ENCODE results near the gene SPIRE1.

SPIRE1 gene

DNA sequence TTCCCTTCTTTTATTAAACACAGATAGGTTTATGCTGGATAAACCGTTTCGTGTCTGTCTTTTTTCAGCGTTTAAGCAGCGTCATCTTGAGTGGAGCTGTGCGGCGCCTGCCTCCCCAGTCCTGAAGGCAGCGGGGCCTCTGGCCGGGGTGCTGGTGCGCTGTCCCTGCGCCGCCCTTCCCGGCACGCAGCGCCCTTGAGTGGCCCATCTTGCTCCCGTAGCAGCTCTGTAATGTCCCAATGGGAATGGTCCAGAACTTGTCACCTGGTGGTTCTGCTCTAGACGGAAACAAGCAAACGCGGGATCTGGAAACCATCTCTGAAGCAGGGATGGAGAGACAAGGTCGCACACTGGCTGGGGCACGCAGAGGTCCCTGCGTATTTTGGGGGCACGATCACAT lies 225.7 kb downstream of the SPIRE1 start:
- H3K27ac ChIP-seq (ENCODE audit: low read length), result no peak overlapping the region

DNA sequence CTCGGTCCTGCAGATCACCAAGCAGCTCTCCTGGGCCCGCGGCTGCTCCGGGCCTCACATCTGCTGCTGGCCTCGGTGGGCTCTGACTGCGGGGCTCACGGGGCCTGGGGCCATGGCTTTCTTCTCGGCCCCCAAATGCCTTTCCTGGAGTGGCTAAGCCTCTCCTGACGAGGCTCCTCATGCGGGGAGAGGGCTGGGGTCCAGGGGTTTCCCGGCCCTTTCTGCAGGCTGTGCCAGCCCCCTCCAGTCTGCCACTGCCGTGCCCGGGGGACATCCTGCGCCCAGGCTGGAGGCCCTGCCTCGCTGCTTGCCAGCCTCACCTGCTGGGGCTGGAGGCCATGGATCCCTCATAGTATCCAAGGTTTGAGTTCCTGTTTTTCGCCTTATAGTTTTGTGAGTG lies 226.3 kb downstream of the SPIRE1 start:
- Histone ChIP-seq H3K4me3 (ENCODE audit: low read length) (no peak overlapping the region), H3K36me3 (ENCODE audit: insufficient read depth, low read depth, low read length) (peaks cover 53% of the 10 kb centered on the region), H3K9ac (ENCODE audit: low read depth, low read length) (no peak overlapping the region), H3K27me3 (ENCODE audit: insufficient read depth, low read length) (no peaks in the 10 kb centered on the region), H3K27ac (ENCODE audit: low read length) (no peak overlapping the region), H3K9me3 (ENCODE audit: insufficient read depth, low read depth, low read length) (no peaks in the 10 kb centered on the region), H3K4me1 (ENCODE audit: insufficient read depth, low read length) (0 out of 2 replicates have a peak, but pooled peaks cover 3% of the 10 kb centered on the region)

More for the DNA sequence above, 225.7 kb downstream of the SPIRE1 start:
- Histone ChIP-seq H3K9me3 (ENCODE audit: insufficient read depth, low read depth, low read length) (no peaks in the 10 kb centered on the region), H3K4me1 (ENCODE audit: insufficient read depth, low read length) (0 out of 2 replicates have a peak, but pooled peaks cover 3% of the 10 kb centered on the region), H3K9ac (ENCODE audit: low read depth, low read length) (no peak overlapping the region), H3K4me3 (ENCODE audit: low read length) (no peak overlapping the region), H3K27me3 (ENCODE audit: insufficient read depth, low read length) (no peaks in the 10 kb centered on the region), H3K36me3 (ENCODE audit: insufficient read depth, low read depth, low read length) (peaks cover 47% of the 10 kb centered on the region)

DNA sequence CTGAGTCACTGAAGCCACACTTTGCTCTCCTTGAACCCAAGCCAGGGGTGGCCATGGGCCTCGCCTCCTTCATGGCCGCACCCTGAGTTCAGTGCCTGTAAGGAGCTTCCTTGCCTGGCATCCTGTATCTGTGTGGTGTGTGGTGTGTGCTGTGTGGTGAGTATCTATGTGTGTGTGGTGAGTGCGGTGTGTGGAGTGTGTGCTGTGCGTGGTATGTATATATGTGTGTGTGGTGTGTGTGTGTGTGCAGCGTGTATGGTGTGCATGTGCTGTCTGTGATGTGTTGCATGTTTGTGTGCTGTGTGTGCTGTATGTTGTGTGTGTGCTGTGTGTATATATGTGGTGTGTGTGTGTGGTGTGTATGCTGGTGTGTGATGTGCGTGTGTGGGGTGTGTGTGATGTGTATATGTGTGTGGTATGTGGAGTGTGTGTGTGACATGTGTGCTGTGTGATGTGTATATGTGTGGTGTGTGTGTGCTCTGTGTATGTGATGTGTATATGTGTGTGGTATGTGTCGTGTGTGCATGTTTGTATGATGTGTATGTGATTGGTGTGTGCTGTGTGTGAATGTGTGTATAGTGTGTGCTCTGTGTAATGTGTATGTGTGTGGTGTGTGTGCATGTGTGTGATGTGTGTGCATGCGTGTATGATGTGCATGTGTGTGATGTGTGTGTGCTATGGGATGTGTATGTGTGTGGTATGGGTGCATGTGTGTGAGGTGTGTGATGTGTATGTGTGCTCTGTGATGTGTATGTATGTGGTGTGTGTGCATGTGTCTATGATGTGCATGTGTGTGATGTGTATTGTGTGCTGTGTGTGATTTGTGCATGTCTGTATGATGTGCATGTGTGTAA lies 227.5 kb downstream of the SPIRE1 start:
- H3K9ac ChIP-seq (ENCODE audit: low read depth, low read length), result no peak overlapping the region
- H3K27ac ChIP-seq (ENCODE audit: low read length), result no peak overlapping the region
- H3K4me3 ChIP-seq (ENCODE audit: low read length), result no peak overlapping the region
- H3K27me3 ChIP-seq (ENCODE audit: insufficient read depth, low read length), result no peaks in the 10 kb centered on the region
- peaks cover 54% of the 10 kb centered on the region for H3K36me3 ChIP-seq (ENCODE audit: insufficient read depth, low read depth, low read length)
- 0 out of 2 replicates have a peak, but pooled peaks cover 3% of the 10 kb centered on the region for H3K4me1 ChIP-seq (ENCODE audit: insufficient read depth, low read length)
- no peaks in the 10 kb centered on the region for H3K9me3 ChIP-seq (ENCODE audit: insufficient read depth, low read depth, low read length)

DNA sequence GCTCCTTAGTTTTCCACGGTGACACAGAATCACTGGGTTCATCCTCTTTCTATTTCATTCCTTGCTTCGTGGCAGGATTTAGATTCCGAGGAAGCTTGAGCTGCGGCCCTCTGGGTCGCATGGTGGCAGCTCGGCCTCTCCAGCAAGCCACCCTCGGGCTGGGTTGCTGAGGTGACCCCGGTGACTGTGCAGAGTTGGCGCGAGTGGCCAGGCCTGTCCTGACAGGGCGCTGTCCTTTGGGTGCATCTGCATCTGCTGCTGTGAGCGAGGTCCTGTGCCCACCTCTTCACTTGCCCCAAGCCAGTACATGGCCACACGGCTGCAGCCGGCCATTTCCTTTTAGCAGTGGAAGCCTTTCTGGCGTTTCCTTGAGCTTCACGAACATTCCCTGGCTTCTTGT lies 228.4 kb downstream of the SPIRE1 start:
- Histone ChIP-seq H3K4me1 (ENCODE audit: insufficient read depth, low read length) (no peaks in the 10 kb centered on the region), H3K36me3 (ENCODE audit: insufficient read depth, low read depth, low read length) (peaks cover 55% of the 10 kb centered on the region), H3K27me3 (ENCODE audit: insufficient read depth, low read length) (no peaks in the 10 kb centered on the region), H3K9me3 (ENCODE audit: insufficient read depth, low read depth, low read length) (no peaks in the 10 kb centered on the region), H3K4me3 (ENCODE audit: low read length) (no peak overlapping the region), H3K9ac (ENCODE audit: low read depth, low read length) (no peak overlapping the region), H3K27ac (ENCODE audit: low read length) (no peak overlapping the region)

DNA sequence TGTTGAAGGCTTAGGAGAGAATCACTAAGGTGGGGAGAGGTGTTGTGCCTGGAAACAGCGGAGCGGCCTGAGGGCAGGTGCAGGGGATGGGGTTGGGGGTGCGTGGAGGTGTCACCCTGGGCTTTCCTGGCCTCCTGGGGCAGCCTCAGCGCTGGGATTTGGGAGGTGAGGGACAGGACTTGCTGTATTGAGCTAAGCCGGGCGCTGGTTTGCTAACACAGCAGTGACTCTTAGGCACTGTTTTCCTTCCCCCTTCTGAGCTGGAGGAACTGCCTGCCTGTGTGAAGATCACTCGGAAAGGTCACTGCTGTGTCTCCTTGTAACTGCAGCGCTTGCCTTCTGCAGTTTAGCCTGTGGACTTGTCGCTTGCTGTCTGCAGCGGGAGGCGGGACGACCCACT lies 229.0 kb downstream of the SPIRE1 start:
- peaks cover 52% of the 10 kb centered on the region for H3K36me3 ChIP-seq (ENCODE audit: insufficient read depth, low read depth, low read length)
- H3K27ac ChIP-seq (ENCODE audit: low read length), result no peak overlapping the region
- no peak overlapping the region for H3K9ac ChIP-seq (ENCODE audit: low read depth, low read length)
- H3K9me3 ChIP-seq (ENCODE audit: insufficient read depth, low read depth, low read length), result no peaks in the 10 kb centered on the region
- H3K4me3 ChIP-seq (ENCODE audit: low read length), result no peak overlapping the region
- no peaks in the 10 kb centered on the region for H3K27me3 ChIP-seq (ENCODE audit: insufficient read depth, low read length)
- H3K4me1 ChIP-seq (ENCODE audit: insufficient read depth, low read length), result no peaks in the 10 kb centered on the region

DNA sequence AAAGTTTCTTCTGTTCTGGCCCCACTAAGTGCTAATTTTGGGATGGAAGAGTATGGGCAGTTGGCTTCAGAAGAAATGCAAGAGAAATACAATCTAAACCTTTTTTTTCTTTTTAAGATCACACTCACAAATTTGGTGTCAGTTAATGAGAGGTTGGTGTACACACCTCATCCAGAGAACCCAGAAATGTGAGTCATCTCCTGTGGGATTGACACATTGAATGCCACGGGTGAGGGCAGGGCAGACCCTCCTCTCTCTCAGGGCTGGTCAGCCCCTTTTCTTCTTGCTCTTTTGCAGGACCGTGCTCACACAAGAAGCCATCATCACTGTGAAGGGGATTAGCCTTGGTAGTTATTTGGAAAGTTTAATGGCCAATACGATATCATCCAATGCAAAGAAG lies 231.0 kb downstream of the SPIRE1 start:
- Histone ChIP-seq H3K9me3 (ENCODE audit: insufficient read depth, low read depth, low read length) (no peaks in the 10 kb centered on the region), H3K4me3 (ENCODE audit: low read length) (no peak overlapping the region), H3K4me1 (ENCODE audit: insufficient read depth, low read length) (no peaks in the 10 kb centered on the region), H3K27ac (ENCODE audit: low read length) (no peak overlapping the region), H3K36me3 (ENCODE audit: insufficient read depth, low read depth, low read length) (peaks cover 45% of the 10 kb centered on the region), H3K9ac (ENCODE audit: low read depth, low read length) (no peak overlapping the region), H3K27me3 (ENCODE audit: insufficient read depth, low read length) (no peaks in the 10 kb centered on the region)

DNA sequence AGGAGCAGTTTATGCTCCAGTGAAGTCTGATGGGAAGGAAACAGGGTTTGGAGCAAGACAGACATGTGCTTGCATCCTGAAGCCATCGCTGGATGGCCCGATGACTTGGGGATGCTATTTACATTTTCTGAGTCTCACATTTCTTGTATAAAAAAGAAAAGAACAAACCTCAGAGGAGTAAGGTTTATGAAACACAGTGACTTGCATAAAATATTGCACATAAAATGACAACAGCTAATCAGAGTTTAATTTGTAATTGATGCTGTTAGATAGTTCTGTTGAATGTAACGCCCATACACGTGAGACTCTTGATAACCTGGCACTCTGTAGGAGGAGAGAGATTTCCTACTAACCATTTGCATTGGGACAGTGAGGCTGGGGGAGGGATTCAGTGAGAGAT lies 233.7 kb downstream of the SPIRE1 start:
- no peak overlapping the region for H3K4me3 ChIP-seq (ENCODE audit: low read length)

DNA sequence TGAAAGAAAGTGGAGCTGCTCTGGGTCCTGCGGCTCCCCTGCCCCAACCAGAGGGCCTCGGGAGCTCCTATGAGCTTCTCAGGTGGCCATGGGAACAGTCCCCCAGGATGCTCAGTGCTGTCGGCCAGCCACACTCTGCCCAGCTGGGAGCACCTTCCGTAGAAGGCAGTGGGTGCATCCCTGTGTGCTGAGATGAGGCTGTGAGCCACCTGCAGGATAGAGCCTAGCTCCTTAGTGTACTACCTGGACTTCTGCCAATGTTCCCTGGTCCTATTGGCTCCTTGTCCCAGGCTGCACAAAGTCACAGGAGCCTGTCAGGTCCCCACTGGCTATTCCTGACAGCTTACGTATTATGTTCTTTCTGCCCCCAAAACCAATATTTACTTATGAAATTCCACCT lies 234.1 kb downstream of the SPIRE1 start:
- Histone ChIP-seq H3K27me3 (ENCODE audit: insufficient read depth, low read length) (no peaks in the 10 kb centered on the region), H3K4me1 (ENCODE audit: insufficient read depth, low read length) (peaks cover 7% of the 10 kb centered on the region; the same call in 1 of the 2 replicates), H3K9me3 (ENCODE audit: insufficient read depth, low read depth, low read length) (no peaks in the 10 kb centered on the region), H3K4me3 (ENCODE audit: low read length) (no peak overlapping the region), H3K9ac (ENCODE audit: low read depth, low read length) (no peak overlapping the region), H3K27ac (ENCODE audit: low read length) (no peak overlapping the region), H3K36me3 (ENCODE audit: insufficient read depth, low read depth, low read length) (peaks cover 28% of the 10 kb centered on the region)

More for the DNA sequence above, 233.7 kb downstream of the SPIRE1 start:
- no peaks in the 10 kb centered on the region for H3K27me3 ChIP-seq (ENCODE audit: insufficient read depth, low read length)
- no peak overlapping the region for H3K9ac ChIP-seq (ENCODE audit: low read depth, low read length)
- peaks cover 7% of the 10 kb centered on the region; the same call in 1 of the 2 replicates for H3K4me1 ChIP-seq (ENCODE audit: insufficient read depth, low read length)
- H3K36me3 ChIP-seq (ENCODE audit: insufficient read depth, low read depth, low read length), result peaks cover 32% of the 10 kb centered on the region
- H3K27ac ChIP-seq (ENCODE audit: low read length), result no peak overlapping the region
- no peaks in the 10 kb centered on the region for H3K9me3 ChIP-seq (ENCODE audit: insufficient read depth, low read depth, low read length)

DNA sequence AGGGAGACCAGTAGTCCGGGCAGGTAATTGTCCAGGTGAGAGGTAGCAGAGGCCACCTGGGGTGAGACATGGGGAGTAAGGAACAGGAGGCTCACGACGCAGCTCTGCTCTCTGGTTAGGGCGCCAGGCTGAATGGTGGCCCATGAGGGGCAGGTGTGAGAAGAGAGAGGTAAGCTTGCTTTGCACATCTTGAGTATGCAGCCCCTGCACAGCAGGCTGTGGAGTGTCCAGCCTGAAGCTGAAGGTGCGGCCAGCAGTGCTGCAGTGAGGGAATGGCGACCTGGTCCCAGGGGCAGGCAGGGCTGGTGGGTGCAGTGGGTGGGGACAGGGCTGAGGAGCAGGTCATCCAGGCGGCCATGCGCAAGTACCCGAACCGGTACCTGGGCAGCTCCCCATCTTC lies 234.5 kb downstream of the SPIRE1 start:
- Histone ChIP-seq H3K27me3 (ENCODE audit: insufficient read depth, low read length) (no peaks in the 10 kb centered on the region), H3K4me1 (ENCODE audit: insufficient read depth, low read length) (peaks cover 7% of the 10 kb centered on the region; the same call in 1 of the 2 replicates), H3K9ac (ENCODE audit: low read depth, low read length) (no peak overlapping the region), H3K36me3 (ENCODE audit: insufficient read depth, low read depth, low read length) (peaks cover 24% of the 10 kb centered on the region), H3K4me3 (ENCODE audit: low read length) (no peak overlapping the region), H3K27ac (ENCODE audit: low read length) (no peak overlapping the region), H3K9me3 (ENCODE audit: insufficient read depth, low read depth, low read length) (no peaks in the 10 kb centered on the region)

DNA sequence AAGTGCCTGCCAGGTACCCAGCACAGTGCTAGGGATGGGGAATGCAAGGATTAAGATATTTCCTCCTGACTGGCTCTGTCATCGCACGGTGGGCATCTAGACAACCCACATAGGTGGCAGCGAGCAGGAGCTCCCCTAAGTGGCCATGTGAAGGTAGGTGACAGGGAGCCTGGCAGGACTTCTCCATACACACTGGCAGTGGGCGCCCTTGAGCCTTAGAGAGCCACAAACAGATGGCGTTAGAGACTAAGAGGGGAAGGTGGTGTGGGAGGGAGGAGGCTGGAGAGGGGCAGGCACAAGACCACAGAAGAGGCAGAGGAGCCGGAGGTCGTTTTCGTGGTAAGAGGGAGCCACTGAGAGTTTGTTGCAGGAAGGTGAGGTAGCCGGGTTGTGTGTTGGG lies 235.0 kb downstream of the SPIRE1 start:
- Histone ChIP-seq H3K9ac (ENCODE audit: low read depth, low read length) (no peak overlapping the region), H3K4me1 (ENCODE audit: insufficient read depth, low read length) (peaks cover 7% of the 10 kb centered on the region; the same call in 1 of the 2 replicates), H3K36me3 (ENCODE audit: insufficient read depth, low read depth, low read length) (peaks cover 19% of the 10 kb centered on the region), H3K27me3 (ENCODE audit: insufficient read depth, low read length) (no peaks in the 10 kb centered on the region), H3K9me3 (ENCODE audit: insufficient read depth, low read depth, low read length) (no peaks in the 10 kb centered on the region), H3K27ac (ENCODE audit: low read length) (no peak overlapping the region), H3K4me3 (ENCODE audit: low read length) (no peak overlapping the region)

DNA sequence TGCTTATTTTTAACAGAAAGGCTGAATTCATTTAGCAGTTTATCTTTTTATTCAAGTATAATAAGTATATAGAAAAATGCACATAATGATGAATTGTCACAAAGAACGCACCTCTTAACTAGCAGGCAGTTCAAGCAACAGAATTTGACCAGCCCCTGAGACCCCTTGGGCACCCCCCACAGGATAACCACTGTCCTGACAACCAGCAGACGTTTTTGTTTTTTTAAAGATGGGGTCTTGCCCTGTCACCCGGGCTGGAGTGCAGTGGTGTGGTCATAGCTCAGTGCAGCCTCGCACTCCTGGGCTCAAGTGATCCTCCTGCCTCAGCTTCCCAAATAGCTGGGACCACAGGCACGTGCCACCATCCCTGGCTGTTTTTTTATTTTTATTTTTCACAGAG lies 236.2 kb downstream of the SPIRE1 start:
- Histone ChIP-seq H3K9me3 (ENCODE audit: insufficient read depth, low read depth, low read length) (no peaks in the 10 kb centered on the region), H3K27ac (ENCODE audit: low read length) (no peak overlapping the region), H3K9ac (ENCODE audit: low read depth, low read length) (peak overlapping the region; percentile 56; the same call in 1 of the 2 replicates), H3K4me1 (ENCODE audit: insufficient read depth, low read length) (peaks cover 7% of the 10 kb centered on the region; the same call in 1 of the 2 replicates), H3K4me3 (ENCODE audit: low read length) (peak overlapping the region; percentile 57; the same call in 1 of the 2 replicates), H3K36me3 (ENCODE audit: insufficient read depth, low read depth, low read length) (peaks cover 12% of the 10 kb centered on the region; the same call in 1 of the 2 replicates), H3K27me3 (ENCODE audit: insufficient read depth, low read length) (no peaks in the 10 kb centered on the region)

All from iPS-20b (cell line).